M059J (cell line): ENCODE data around the gene ARL15. TPM values are rescaled to one million over a fixed set of nuclear protein-coding genes. Genes with fewer than 3 reads are reported as not detected.

Source experiments
- DNase-seq: peaks from one replicate; pipeline ENCODE4 v3.0.0-alpha.2; 2012; ENCODE audit warnings: low read depth
- total RNA-seq: library from RNA; depleted of rRNA; stranded (reverse); fragments of >200 nt; shearing (Covaris generic); gene quantifications from 2 replicates; pipeline ENCODE4 v1.2.3, GENCODE V29; 2014

ARL15 gene
- total RNA-seq, 1 experiment from 2014 or later, result 20.6 TPM

- peak; percentile 43 for DNase-seq
These were observed 61.0 kb downstream of the ARL15 start for GRCh38 chr5:54249210-54250028.

- no peak for DNase-seq
These were observed 63.1 kb downstream of the ARL15 start for GRCh38 chr5:54247226-54247625.

- peak; percentile 32 for DNase-seq
These were observed 66.8 kb downstream of the ARL15 start for GRCh38 chr5:54243483-54244080.

GRCh38 chr5:54242297-54242696, 68.1 kb downstream of the ARL15 start:
- no peak for DNase-seq

- DNase-seq, result peak; percentile 35
These were observed 76.0 kb downstream of the ARL15 start for GRCh38 chr5:54234304-54234933.

- DNase-seq, result no peak
These were observed 79.3 kb downstream of the ARL15 start for GRCh38 chr5:54230936-54231685.

GRCh38 chr5:54229041-54229780, 81.2 kb downstream of the ARL15 start:
- peak; percentile 54 for DNase-seq

GRCh38 chr5:54227759-54228158, 82.6 kb downstream of the ARL15 start:
- no peak for DNase-seq

- no peak for DNase-seq
These were observed 83.3 kb downstream of the ARL15 start for GRCh38 chr5:54227109-54227508.

GRCh38 chr5:54226215-54226614, 84.2 kb downstream of the ARL15 start:
- DNase-seq, result no peak

- DNase-seq, result no peak
These were observed 86.1 kb downstream of the ARL15 start for GRCh38 chr5:54224103-54224826.

- peak; percentile 7 for DNase-seq
These were observed 88.0 kb downstream of the ARL15 start for GRCh38 chr5:54222336-54222735.

GRCh38 chr5:54221135-54221534, 89.2 kb downstream of the ARL15 start:
- no peak for DNase-seq

GRCh38 chr5:54220230-54221040, 89.9 kb downstream of the ARL15 start:
- no peak for DNase-seq

- peak; percentile 69 for DNase-seq
These were observed 92.4 kb downstream of the ARL15 start for GRCh38 chr5:54217826-54218503.

- no peak for DNase-seq
These were observed 95.1 kb downstream of the ARL15 start for GRCh38 chr5:54215233-54215736.

GRCh38 chr5:54214722-54215121, 95.7 kb downstream of the ARL15 start:
- DNase-seq, result no peak

- peak; percentile 67 for DNase-seq
These were observed 98.0 kb downstream of the ARL15 start for GRCh38 chr5:54212331-54212730.

GRCh38 chr5:54211912-54212311, 98.5 kb downstream of the ARL15 start:
- DNase-seq, result no peak
